HG02840 (cell line): ENCODE measurements around the gene ABLIM1.

Source experiments
- ATAC-seq: cut with Tn5 transposase; IDR thresholded peaks from one replicate; pipeline ENCODE4 v1.9.1; 2021; ENCODE audit warnings: mild to moderate bottlenecking, moderate library complexity, moderate number of reproducible peaks; ENCODE audit not compliant: unreplicated experiment, low FRiP score

ABLIM1 gene

DNA sequence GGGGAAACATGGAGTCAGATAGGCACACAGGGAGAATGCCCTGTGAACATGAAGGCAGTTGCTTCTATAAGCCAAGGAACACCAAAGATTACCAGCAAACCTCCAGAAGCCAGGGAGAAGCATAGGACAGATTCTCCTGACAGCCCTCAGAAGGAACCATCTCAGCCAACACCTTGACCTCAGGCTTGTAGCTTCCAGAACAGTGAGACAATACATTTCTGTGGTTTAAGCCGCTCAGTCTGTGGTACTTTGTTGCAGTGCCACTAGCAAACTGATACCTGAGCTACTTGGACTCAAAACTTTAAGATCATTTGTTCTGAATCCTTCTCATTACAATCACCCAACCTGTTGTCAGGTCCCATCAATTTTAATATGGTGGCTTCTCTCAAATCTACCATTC is 31.2 kb downstream of the ABLIM1 start:
- no peak for ATAC-seq

DNA sequence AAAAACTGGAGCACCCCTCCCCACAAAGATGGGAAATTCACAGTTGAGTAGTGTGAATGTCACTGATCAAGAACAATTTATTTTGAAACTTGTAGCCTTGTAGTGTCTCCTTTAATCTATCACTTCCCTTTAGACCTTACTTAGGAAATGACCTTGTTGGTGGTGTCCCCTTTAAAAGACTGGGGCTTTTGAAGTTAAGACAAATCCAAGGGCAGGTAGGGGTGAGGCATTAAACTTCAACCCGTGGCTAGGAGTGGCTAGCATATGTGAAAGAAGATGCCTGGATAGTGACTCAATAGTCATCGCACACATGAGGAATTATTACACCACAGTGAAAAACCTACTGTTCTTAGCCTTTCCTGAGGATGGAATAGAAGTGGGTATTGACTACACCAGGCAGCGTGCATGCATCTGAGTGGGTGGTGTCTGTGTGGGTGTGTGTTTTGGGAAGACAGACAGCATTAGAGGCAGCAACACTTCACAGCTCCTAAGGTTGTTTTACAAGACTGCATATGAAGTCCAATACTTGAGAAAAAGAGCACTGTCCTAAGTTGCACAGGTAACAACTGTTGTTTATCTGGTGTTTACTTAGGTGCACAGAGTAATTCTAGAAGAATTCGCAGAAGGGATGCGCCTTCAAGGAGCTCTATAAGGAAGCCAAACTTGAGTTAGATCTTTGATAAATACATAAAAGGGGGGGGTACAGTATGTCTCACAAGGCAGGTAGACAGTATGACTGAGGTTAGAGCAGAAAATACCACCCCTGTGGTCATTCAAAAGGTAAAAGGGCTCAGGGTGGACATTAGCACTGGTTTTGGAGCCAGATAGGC is 32.9 kb downstream of the ABLIM1 start:
- ATAC-seq = no peak

DNA sequence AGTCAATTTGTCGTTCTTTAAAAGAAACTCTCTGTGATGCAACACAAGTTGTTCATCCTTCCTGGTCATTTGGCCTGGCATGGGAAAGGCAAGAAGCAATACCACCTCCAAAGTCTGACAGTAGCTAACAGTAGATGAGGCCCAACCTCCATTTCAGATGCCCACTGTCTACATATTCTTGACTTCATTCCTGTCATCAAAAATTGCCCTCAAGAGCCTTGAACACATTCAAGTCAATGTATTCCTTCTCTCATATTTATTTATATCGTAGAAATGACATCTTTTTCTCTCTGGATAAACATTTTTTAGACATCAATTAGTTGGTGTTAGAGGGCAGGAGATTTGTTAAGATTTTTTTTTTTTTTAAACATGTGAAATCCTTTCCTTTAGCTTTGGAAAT is 33.7 kb downstream of the ABLIM1 start:
- no peak for ATAC-seq

GRCh38 chr10:114623661-114624294 is 34.3 kb downstream of the ABLIM1 start:
- no peak for ATAC-seq

DNA sequence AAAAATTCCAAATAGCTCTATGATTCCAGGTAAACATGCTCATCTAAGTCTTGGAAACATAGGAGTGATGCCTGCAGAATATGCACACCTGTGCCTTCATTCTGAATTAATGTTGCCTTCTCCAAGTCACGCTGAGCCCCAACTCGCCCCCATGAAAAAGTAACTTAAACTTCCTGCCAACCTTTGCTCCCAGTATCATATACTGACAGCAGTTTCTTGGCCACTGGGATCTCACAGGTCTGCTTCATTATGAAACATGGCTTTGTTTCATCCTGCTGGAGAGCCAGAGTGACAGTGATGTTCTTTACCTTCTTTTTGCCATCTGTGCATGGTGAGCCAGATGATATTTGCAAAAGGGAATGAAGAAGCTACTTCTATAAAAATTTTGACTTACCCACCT is 34.9 kb downstream of the ABLIM1 start:
- no peak for ATAC-seq

DNA sequence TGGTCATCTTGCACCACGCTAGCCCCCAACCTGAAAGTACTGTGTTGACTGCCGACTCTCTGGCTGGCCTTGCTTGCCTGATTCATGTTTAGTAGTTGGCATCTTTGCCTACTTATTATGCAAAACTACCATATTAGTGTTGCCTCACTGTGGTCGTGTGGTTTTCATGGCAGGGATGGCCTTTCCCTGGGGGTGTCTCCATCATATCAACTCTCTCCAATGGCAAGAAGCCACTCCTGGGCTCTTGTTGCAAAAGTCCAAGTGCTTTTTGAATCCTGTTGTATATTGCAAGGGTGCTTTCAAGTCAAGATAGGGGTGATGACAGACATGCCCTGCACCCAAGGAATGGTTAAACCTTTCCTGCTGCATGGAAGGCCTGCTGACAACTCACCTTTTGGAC is 39.4 kb downstream of the ABLIM1 start:
- no peak for ATAC-seq

GRCh38 chr10:114616516-114616915 is 41.6 kb downstream of the ABLIM1 start:
- no peak for ATAC-seq

GRCh38 chr10:114616103-114616502 is 42.0 kb downstream of the ABLIM1 start:
- ATAC-seq = no peak

- ATAC-seq = peak; percentile 87
These were observed 42.5 kb downstream of the ABLIM1 start for GRCh38 chr10:114615600-114616007.

DNA sequence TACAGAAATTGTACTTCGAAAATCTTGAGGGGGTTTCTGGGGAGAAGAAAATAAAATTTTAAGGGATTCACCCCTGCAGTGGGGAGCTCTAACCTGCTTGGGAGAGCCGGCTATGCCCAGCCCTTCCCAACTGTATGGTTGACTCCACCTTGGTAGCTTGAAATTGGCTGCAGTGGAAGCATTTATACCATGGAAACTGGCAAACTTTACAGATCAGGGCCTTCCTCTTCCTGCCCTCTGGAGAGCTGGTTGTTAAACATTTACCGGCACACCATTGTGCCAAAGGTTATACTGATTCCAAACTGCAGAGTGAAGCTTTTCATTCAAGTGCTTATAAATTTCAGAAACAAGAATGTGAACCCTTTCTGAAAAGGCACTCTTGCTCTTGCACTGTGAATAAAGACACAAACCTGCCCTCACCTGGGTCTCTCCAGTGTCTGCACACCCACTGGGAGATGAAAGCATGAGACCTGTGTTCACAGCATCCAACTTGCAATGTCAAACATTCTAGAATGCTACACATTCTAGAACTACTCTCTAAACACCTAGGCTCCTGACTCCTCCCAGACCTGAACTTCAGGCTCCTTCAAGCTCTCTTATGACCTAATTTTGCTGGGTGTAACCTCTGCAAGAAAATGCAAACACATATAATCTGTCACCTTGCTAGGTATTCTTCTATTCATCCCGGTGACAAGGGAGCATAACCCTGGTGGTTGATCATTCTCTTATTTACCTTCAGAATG is 44.7 kb downstream of the ABLIM1 start:
- no peak for ATAC-seq

DNA sequence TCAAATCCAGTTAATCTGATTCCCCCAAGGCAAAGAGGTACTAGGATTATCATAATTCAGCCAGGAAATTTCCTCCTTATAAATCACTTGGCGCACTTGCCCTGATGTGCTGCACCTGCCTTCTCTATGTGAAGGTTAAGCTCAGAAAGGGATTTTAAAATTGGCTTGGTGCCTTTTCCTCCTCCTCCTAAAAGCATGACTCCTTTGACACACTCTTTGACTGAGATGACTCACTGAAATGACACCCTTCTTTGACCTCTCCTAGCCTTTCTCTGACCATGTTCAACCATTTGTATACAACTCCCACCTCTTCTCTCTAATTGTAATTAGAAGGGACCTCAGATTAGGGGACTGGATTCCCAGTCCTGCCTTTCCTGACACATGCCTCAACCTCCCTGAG is 46.5 kb downstream of the ABLIM1 start:
- no peak for ATAC-seq

DNA sequence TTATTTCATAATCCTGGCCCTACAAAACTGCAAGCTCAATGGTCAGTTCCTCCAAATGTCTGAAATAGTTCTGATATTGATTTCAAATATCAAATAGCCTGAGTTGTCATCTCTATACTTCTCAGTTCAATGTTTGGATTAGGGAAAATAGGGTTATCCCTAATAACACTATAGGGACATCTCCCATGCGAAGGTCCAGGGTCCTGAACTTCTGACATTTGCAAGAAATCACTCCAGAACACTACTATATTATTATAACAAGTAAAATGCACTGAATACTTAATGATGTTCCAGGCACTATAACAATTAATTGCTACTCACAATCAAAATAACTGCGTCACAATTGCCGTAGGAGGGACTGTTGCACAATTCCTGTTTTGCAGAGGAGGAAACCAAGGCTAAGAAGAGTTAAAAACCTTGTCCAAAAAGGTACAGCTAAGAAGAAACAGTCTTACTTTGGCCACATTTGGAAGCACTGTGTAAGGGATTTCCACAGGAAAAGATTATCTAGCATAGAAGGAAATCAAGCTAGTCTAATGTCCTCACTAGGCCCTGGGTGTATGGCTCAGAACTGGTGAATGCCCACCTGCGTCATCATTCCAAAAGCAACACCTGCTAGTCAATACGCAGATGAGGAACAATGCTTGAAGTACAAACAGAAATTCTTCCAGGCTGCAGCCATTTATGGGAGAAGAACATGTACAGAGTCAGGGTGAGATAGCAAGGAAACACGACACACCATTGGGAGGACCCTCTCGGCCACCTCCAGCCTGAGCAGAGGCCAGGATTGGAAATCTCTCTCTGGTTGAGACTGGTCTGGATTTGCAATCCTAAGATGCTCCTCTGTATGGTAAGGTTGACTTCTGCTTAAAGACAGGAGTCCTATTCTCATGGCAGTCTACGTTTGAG is 48.3 kb downstream of the ABLIM1 start:
- ATAC-seq = no peak

- ATAC-seq = no peak
These were observed 50.6 kb downstream of the ABLIM1 start for GRCh38 chr10:114607358-114607998.

DNA sequence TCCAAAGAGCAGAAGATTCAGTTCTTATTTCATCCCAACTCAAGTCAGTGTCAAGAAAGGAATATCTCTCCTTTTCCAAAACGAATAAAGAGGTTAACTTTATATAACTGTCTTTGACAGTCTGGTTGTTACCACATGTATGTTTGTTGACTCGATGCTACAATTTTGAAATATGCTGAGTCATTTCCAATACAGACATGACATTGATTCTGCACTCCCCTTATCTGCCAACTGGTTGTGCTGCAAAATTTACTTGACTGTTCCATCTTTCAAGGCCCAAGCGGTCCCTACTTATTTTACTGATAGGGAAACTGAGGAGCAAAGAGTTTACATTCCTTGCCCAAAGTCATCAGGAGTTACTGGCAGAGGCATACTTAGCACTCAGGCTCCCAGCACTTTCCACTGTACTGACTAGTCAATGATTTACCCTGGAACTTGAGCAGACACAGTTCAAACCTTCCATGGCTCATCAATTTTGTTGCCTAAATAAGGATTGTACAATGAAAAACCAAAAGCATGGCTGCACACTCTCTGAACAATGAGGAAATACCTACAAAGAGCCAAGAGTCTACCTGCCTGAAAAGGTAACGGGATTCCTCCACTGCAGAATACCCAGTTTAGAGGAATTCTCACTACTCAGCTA is 52.8 kb downstream of the ABLIM1 start:
- ATAC-seq = no peak

- no peak for ATAC-seq
These were observed 53.5 kb downstream of the ABLIM1 start for GRCh38 chr10:114604357-114605130.

DNA sequence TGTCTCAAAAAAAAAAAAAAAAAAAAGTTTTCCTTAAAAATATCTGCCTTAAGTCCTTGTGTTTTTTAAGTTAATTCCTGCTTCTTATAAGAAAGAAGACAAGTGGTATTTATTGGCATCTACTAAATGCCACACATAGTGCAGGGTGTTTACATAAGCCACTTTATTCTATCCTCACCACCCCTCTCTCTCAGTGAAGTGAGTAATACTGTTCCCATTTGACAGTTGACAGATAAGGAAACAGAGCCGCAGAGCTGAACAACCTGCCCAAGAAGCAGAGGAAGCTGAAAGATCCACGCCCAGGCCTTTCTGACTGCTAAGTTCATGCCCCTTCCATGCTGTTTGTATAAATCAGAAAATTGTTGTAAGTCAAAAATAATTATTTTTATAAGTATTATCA is 54.1 kb downstream of the ABLIM1 start:
- no peak for ATAC-seq

DNA sequence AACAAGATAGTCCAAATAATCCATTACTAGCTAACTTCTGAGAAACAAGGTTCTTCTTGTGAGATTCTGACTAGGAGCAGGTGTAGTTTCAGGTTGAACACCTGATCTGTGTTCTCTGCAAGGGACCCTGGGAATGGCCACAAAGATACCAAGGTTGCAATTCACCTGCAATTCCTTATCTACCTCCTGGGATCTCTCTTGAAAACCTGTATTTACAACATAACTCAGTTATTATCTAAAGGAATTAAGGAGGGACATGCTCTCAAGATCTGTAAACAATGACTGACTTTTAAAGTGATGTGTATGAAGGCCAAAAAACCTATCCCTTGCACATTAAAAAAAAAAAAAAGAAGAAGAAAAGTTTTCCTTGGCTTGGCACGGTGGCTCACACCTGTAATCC is 54.8 kb downstream of the ABLIM1 start:
- ATAC-seq = no peak

GRCh38 chr10:114600057-114600456 is 58.0 kb downstream of the ABLIM1 start:
- ATAC-seq = no peak

- no peak for ATAC-seq
These were observed 61.3 kb downstream of the ABLIM1 start for GRCh38 chr10:114596793-114597192.
